ENCODE data around the gene KMT2A. TPM values are rescaled to one million over a fixed set of nuclear protein-coding genes. Genes with fewer than 3 reads are reported as not detected.
A peak's percentile ranks its signal among the peaks of the same experiment; 100 is the strongest.

Gene KMT2A
- total RNA-seq, 4 donors from 2014 or later = 57.8 to 94.6 (median 63.6) TPM

- peak in 1 of 2 donors; percentile 53 for DNase-seq (ENCODE audit: low spot score in 2 of 2)
- TF ChIP-seq, protein P1, sequence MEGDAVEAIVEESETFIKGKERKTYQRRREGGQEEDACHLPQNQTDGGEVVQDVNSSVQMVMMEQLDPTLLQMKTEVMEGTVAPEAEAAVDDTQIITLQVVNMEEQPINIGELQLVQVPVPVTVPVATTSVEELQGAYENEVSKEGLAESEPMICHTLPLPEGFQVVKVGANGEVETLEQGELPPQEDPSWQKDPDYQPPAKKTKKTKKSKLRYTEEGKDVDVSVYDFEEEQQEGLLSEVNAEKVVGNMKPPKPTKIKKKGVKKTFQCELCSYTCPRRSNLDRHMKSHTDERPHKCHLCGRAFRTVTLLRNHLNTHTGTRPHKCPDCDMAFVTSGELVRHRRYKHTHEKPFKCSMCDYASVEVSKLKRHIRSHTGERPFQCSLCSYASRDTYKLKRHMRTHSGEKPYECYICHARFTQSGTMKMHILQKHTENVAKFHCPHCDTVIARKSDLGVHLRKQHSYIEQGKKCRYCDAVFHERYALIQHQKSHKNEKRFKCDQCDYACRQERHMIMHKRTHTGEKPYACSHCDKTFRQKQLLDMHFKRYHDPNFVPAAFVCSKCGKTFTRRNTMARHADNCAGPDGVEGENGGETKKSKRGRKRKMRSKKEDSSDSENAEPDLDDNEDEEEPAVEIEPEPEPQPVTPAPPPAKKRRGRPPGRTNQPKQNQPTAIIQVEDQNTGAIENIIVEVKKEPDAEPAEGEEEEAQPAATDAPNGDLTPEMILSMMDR (IDR thresholded peaks at IDR 0.05) = no peak
- no peak for TF ChIP-seq POLR2A (IDR thresholded peaks at IDR 0.05)
- H3K4me3 ChIP-seq (ENCODE audit: low read depth, poor library complexity, severe bottlenecking) = no peak overlapping the region
- intact Hi-C loops (cut with DNase I; ENCODE audit: low total_unique reads) = no loop called here
- 87 to 89% methylated on average over 3 of the region's 3 CpGs for WGBS, 2 donors
Observed at GRCh38 chr11:118544647-118545010, 108.3 kb downstream of the KMT2A start.

DNA sequence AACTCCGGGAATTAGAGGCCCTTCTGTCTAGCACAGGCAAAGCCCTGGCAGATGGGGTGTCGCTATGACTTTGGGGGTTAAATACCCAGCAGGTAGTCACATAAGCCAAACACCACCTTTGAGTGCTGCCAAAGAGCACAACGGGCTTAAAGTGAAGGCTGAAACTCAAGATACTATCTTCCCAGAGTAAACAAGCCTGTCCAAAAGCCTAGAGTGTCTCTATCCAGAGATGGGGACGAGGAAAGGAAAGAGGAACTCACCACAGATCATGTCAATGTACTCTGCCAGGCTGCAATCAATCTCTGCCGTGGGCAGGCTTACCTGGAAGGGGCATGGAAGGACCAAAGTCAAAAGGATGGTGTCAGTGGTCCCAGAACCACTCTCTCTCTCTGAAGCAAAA, 109.2 kb downstream of the KMT2A start:
- intact Hi-C loops (cut with DNase I; ENCODE audit: low total_unique reads) = no loop called here
- WGBS, 2 donors = 66 to 91% methylated on average over 5 of the region's 5 CpGs
- DNase-seq (ENCODE audit: low spot score in 2 of 2) = peak in 1 of 2 donors; percentile 13
- no peak for TF ChIP-seq POLR2A (IDR thresholded peaks at IDR 0.05)
- TF ChIP-seq, protein P1 (IDR thresholded peaks at IDR 0.05) = no peak
- no peak overlapping the region for H3K4me3 ChIP-seq (ENCODE audit: low read depth, poor library complexity, severe bottlenecking)

- peak in 1 of 2 donors; percentile 58 for DNase-seq (ENCODE audit: low spot score in 2 of 2)
- WGBS, 2 donors = 94 to 99% methylated on average over 2 of the region's 2 CpGs
- intact Hi-C loops (cut with DNase I; ENCODE audit: low total_unique reads) = no loop called here
Observed at GRCh38 chr11:118547132-118547531, 110.8 kb downstream of the KMT2A start.

GRCh38 chr11:118552341-118552740, 116.0 kb downstream of the KMT2A start:
- intact Hi-C loops (cut with DNase I; ENCODE audit: low total_unique reads) = no loop called here
- 87 to 91% methylated on average over 4 of the region's 4 CpGs for WGBS, 2 donors
- DNase-seq (ENCODE audit: low spot score in 2 of 2) = peak in 1 of 2 donors; percentile 20
- TF ChIP-seq POLR2A (IDR thresholded peaks at IDR 0.05) = no peak
- TF ChIP-seq, protein P1 (IDR thresholded peaks at IDR 0.05) = no peak
- H3K4me3 ChIP-seq (ENCODE audit: low read depth, poor library complexity, severe bottlenecking) = no peak overlapping the region

More at GRCh38 chr11:118547132-118547531, 110.8 kb downstream of the KMT2A start:
- TF ChIP-seq POLR2A (IDR thresholded peaks at IDR 0.05) = no peak
- TF ChIP-seq, protein P1 (IDR thresholded peaks at IDR 0.05) = no peak
- H3K4me3 ChIP-seq (ENCODE audit: low read depth, poor library complexity, severe bottlenecking) = no peak overlapping the region

GRCh38 chr11:118560806-118561205, 124.5 kb downstream of the KMT2A start:
- no peak overlapping the region for H3K4me3 ChIP-seq (ENCODE audit: low read depth, poor library complexity, severe bottlenecking)
- WGBS, 2 donors = 75 to 83% methylated on average over 4 of the region's 4 CpGs
- DNase-seq (ENCODE audit: low spot score in 2 of 2) = peak in 1 of 2 donors; percentile 13
- intact Hi-C loops (cut with DNase I; ENCODE audit: low total_unique reads) = no loop called here
- TF ChIP-seq POLR2A (IDR thresholded peaks at IDR 0.05) = no peak
- TF ChIP-seq, protein P1 (IDR thresholded peaks at IDR 0.05) = no peak

DNA sequence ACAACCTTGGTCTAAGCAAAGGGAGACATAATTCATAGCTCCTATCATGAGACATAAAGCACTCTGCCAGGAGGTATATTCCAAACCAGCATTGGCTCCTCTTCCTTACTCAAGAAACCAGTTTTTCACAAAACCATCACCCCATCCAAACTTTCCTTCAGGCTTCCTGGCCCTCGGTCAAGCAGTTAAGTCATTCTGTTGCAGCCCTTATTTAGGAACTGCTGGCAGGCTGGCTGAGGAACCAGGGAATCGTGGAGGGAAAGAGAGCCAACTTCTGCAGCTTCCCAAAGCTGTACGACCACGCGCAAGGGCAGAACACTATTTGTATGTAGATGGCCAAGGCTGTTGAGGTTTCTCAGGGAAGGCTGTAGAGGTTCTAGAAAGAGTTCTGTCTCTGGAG, 128.8 kb downstream of the KMT2A start:
- TF ChIP-seq, protein P1 (IDR thresholded peaks at IDR 0.05) = no peak
- TF ChIP-seq POLR2A (IDR thresholded peaks at IDR 0.05) = no peak
- DNase-seq (ENCODE audit: low spot score in 2 of 2) = peak in 1 of 2 donors; percentile 29
- 12% methylated on average over 5 of the region's 5 CpGs for WGBS, 2 donors
- no peak overlapping the region for H3K4me3 ChIP-seq (ENCODE audit: low read depth, poor library complexity, severe bottlenecking)
- intact Hi-C loops (cut with DNase I; ENCODE audit: low total_unique reads) = no loop called here
